GM21381 (cell line): ENCODE measurements around the gene CLNK.
A peak's percentile ranks its signal among the peaks of the same experiment; 100 is the strongest.

ENCODE experiments used
- ATAC-seq: cut with Tn5 transposase; IDR thresholded peaks from one replicate; pipeline ENCODE4 v1.9.1; 2021; ENCODE audit warnings: mild to moderate bottlenecking, moderate library complexity; ENCODE audit not compliant: unreplicated experiment

Gene CLNK

DNA sequence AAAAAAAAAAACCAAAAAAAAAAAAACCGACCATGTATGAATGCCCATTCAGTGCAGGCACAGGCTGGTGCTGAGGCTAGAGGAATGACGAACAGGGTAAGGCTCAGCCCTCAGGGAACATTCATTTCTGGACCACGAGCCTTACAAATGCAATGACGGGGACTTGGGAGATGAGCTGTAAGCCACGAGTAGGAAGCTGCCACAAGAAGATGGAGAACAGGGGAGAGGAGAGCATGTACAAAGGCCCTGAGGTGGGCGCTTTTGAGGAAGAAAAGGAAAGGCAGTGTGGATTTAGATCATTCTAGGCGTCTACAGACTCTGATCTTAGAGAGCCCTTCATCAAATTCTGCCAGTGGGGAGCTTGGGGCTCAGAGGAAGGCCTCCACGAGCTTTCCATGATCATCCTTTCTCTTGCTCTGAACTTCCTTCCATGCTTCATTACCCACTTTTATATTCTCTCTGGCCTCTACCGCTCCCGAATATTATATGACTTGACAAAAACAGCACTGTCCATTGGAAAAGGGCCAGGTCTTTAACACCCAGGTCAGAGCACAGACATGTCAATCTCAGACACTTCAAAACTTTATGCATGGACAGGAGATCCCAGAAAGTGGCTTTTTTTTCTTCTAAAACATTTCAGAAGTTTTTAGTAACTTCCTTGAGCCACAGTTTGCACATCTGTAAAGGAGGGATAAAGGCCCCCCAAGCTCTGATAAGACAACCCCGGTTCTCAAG lies 224.1 kb downstream of the CLNK start:
- ATAC-seq, result no peak

- ATAC-seq, result no peak
These were observed 225.3 kb downstream of the CLNK start for GRCh38 chr4:10459305-10459704.

DNA sequence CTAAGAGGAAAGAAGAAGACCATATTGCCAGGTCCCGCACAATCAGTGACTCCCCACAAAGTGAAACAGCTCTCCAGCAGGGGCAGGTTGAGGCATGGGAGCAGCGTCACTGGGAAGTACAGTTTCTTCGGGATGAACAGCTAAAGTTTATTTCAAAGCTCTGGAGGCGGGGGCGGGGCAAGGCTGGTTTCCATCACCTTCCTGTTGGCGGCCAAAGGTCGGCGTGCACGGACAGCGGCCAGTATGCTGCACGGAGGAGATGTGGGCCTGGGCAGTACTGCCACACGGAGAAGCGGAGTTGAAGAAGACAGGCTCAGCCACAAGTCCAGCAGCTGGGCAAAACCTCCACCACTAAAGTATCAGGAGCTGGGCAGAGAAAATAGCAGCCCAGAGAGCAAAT lies 226.4 kb downstream of the CLNK start:
- no peak for ATAC-seq

DNA sequence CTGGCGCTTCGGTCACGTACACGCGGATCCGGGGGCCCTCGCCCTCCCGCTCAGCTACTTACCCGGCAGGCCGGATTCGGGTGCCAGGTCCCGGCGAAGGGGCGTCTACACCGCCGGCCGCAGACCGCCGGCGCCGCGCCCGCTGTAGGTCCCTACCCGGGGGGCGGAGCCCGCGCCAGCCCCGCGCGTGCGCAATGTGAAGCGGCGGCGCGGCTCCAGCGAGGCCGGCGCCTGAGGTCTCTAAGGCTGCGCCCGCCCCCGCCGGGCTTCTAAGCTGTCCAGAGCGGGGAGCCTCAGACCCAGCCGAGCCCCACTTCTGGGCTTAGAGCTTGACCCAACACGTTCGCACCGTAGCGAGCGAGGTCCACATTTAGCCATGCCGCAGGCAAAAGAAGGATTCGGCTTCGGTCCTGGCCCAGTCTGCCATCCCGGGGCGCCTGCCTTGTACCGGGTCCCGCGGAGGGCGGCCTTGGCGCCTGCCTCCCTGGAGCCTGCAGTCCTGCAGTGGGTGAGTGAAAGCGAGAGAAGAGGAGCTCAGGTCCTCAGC lies 227.2 kb downstream of the CLNK start, which contains the start of gene ZNF518B:
Gene ZNF518B (minus strand): TSS at position 172 of the 547 bp plus-strand sequence. CDS start 11,098 bp downstream, outside the sequence.
- ATAC-seq, result peak; percentile 72

DNA sequence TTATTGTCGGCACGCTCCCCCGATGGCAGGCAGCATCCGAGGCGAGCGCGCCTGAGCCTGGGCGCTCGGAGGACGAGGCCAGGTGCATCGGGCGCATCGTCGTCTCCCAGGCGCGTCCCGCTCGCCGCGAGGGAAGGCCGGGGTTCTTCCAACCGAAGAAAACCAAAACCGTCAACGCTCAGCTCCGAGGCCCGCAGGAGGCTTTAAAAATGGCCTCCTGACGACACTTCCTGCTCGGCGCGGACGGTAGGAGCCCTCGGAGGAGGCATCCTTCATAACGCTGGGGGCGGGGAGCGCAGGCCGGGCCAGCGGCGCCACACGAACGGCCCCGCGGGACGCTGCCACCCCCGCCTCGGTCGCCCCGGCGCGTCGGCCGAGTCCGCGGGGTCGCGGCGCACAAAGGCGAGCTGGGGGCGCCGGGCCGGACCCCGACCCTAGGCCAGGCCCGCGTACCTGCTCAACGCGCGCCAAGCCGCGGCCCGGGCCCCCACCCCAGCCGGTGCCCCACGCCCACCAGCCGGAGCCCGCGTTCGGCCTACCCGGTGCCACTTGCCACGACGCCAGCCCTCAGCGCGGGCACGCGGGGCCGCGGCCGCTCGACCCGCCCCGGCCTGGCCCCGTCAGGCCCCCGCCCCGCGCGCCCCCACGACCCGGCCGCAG lies 227.8 kb downstream of the CLNK start:
- peak; percentile 53 for ATAC-seq

DNA sequence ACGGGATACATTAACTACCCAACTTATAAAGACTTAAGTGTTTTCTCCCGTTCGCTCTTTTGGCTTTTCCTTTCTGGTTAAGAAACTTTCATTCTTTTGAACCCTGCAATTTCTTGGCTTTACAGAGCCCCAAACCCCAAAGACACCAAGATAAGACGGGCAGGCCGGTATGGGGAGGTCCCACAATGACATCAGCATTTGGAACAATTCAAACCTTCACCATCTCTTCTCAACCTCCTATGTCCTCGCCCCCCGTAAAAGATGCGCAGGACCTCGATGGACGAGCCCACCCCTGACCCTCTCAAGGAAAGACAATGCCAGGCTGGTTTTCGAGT lies 228.3 kb downstream of the CLNK start:
- no peak for ATAC-seq

DNA sequence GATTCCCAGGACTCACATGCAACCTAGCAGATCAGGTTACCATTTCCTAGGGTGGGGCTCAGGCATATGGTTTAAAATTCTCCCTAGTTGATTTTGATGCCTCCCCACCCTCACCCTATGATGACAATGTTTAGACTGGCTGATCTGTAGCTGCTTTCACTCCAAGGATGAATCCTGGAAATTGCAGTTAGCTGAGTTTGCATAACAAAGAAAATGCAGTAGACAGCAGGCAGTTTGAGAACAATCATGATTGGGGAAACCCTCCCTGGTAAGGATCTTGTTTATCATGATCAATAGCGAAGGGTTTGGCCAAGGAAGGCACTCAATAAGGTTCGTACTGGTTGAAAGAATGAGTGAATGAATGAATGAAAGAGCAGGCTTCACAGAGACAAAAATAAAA lies 229.4 kb downstream of the CLNK start:
- ATAC-seq, result no peak

DNA sequence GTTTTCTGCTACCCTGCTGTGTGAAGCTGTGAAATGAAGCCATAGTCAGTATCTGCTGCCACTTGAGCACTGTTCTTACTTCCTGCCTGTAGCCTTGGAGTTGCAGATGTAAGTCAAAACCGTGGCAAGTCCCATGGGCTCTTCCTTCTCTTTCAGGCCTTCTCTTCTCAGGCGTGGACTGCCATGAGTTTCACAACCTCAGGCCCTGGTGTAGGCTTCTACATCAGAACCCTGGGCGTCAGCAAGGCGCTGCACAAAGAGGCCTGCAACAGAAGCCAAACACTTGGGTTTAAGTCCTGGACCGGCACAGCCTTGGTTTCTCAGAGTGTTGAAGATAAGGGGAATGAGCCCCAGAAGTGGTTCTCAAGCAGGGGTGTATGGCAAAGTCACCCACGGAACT lies 229.8 kb downstream of the CLNK start:
- no peak for ATAC-seq

DNA sequence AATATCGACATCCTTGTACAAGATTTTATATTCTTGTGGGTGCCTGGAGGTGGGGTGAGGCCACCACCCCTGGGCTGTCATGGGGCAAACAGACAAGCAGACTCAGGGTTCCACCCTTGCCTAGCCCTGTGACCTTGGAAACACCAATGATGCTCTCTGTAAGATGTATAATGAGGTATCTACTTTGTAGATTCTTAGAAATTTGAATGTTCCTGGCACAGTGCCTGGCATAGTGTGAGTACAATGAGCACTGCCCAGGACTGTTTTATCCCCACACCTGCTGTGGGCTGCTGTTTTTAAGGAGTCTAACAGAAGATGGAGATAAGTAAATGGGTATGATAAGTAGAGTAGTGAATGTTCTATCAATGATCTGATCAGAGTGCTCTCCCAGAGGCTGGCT lies 230.4 kb downstream of the CLNK start:
- no peak for ATAC-seq

DNA sequence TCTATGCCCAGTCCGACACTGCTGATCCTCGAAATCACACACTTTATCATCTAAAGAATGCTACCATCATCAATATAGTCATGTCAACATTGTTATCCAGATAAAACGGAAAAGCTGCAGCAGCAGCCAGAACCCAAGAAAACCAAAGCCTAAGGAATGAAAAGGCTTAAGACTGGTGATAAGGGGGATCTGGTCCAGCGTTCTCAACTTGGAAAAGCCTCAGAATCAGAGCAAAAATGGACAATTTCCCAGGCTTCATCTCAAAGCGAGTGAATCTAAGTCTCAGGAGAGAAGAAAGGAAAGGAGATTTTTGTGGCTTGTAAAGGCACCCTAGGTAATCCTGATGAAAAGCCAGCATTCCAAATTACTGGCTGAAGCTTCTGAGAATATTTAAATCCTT lies 235.6 kb downstream of the CLNK start:
- ATAC-seq, result no peak

GRCh38 chr4:10442976-10443375 lies 241.6 kb downstream of the CLNK start:
- ATAC-seq, result no peak

DNA sequence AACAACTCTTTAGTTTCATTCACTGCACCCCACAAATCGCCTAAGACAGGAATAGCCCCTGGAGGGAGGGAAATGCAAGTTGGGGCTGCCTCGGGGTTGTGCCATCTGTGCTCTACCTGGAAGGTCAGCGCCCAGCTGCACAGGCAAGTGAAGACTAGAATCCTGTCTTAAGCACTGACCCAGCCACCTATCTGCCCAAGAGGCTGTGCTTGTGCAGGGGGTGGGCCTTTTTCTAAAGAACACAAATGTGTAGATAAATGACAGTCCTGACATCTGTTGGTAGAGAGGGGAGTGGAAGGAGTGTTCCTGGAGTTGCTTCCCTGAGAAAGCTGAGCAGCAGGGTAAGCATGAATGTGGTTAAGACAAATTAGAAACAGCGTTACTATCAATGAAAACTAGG lies 243.1 kb downstream of the CLNK start:
- no peak for ATAC-seq

DNA sequence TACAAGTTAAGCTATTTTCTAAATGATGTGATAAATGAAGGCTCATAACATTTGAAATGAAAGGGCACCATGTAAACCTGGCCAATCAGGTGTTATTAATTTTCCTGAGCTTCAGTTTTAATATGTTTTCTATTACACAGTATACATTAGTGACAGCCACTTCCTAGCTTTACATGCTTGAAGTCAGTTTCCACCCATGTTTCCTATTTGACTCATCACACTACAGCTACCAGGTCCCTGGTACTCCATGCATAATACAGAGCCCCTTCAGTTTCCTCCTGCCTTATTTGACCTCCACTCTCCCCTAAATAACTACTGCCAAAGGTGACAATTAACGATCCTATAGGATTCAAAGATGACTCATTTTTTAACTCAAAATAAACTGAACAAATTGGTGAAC lies 245.6 kb downstream of the CLNK start:
- ATAC-seq, result no peak

GRCh38 chr4:10437735-10438134 lies 246.8 kb downstream of the CLNK start:
- no peak for ATAC-seq
